Umbilical cord (tissue), 2 donors: ENCODE measurements around the gene CLEC4G. TPM values are rescaled to one million over a fixed set of nuclear protein-coding genes. Genes with fewer than 3 reads are reported as not detected.

ENCODE experiments used
- DNase-seq: peaks from one replicate; pipeline ENCODE4 v3.0.0-alpha.2; 2015; ENCODE audit warnings: low spot score
- total RNA-seq: library from RNA; depleted of rRNA; stranded (reverse); fragments of >200 nt; gene quantifications from one replicate; pipeline ENCODE4 v1.2.3, GENCODE V29; 2014; ENCODE audit warnings: low replicate concordance; ENCODE audit not compliant: insufficient read depth

CLEC4G gene
- total RNA-seq, 1 donor from 2014 or later = 1.2 TPM

GRCh38 chr19:7729831-7730285 lies 2.1 kb downstream of the CLEC4G start:
- DNase-seq = no peak

GRCh38 chr19:7729211-7729610 lies 2.7 kb downstream of the CLEC4G start:
- DNase-seq = no peak

- no peak for DNase-seq
These were observed 6.1 kb downstream of the CLEC4G start for GRCh38 chr19:7725791-7726190.

GRCh38 chr19:7722231-7722651 lies 9.7 kb downstream of the CLEC4G start:
- no peak for DNase-seq

DNA sequence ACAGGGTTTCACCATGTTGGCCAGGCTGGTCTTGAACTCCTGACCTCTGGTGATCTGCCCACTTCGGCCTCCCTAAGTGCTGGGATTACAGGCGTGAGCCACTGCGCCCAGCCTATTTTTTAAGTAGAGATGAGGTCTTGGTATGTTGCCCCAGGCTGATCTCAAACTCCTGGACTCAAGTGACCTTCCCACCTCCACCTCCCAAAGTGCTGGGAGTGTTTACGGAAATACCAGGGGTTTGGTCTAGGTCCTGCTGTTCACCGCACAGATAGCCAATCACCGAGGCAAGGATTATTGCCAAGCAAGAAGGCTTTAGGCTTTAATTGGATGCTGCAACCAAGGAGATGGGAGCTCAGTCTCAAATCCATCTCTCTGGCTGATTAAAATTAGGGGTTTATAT lies 11.6 kb downstream of the CLEC4G start:
- DNase-seq = no peak

- no peak for DNase-seq
These were observed 13.2 kb downstream of the CLEC4G start for GRCh38 chr19:7718668-7719067.

DNA sequence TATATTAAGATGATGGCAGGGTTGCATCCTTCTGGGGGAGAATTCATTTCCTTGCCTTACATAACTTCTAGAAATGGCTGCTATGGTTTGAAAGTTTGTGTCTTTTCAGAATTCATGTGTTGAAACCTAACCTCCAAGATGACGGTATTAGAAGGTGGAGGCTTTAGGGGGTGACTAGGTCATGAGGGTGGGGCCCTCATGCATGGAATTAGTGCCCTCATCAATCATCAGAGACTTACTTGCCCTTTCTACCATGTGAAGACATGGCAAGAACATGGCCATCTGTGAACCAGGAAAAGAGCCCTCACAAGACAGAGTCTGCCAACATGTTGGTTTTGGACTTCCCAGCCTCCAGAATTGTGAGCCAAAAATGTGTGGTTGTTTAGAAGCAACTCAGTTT lies 15.1 kb downstream of the CLEC4G start:
- no peak for DNase-seq

GRCh38 chr19:7715671-7716070 lies 16.2 kb downstream of the CLEC4G start:
- DNase-seq = no peak

DNA sequence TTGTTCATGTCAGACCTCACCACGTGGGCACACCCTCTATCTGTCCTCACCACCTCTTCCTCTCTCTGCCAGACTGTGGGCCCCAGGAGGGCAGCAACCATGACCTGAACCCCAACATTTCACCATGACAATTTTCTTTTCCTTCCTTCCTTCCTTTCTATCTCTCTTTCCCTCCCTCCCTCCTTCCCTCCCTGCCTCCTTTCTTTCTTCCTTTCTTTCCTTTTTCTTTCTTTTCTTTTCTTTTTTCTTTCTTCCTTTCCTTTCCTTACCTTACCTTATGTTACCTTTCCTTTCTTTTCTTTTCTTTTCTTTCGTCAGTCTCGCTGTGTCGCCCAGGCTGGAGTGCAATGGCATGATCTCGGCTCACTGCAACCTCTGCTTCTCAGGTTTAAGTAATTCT lies 21.3 kb downstream of the CLEC4G start:
- DNase-seq = no peak

DNA sequence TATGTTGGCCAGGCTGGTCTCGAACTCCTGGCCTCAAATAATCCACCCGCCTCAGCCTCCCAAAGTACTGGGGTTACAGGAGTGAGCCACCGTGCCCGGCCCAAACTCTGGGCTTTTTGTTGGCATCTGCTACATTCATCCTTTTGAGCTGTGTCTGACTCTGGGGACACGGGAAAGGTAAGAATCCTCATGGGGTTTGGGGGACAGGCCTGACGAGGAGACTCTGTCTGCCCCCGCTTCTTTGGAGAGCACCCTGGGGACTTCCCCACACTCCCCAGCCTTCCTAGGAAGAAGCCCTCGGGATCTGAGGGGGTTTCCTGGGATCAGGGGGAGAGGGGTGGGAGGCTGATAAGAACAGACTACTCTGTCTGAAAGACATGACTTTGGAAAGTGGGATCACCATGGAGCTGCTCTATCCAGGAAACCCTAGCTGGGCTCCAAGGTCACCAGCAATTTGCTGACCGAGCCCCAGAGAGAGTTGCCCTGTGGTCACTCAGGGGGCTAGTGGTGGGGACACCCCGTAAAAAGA lies 21.9 kb downstream of the CLEC4G start:
- no peak for DNase-seq

- no peak for DNase-seq
These were observed 24.9 kb downstream of the CLEC4G start for GRCh38 chr19:7706955-7707456.

DNA sequence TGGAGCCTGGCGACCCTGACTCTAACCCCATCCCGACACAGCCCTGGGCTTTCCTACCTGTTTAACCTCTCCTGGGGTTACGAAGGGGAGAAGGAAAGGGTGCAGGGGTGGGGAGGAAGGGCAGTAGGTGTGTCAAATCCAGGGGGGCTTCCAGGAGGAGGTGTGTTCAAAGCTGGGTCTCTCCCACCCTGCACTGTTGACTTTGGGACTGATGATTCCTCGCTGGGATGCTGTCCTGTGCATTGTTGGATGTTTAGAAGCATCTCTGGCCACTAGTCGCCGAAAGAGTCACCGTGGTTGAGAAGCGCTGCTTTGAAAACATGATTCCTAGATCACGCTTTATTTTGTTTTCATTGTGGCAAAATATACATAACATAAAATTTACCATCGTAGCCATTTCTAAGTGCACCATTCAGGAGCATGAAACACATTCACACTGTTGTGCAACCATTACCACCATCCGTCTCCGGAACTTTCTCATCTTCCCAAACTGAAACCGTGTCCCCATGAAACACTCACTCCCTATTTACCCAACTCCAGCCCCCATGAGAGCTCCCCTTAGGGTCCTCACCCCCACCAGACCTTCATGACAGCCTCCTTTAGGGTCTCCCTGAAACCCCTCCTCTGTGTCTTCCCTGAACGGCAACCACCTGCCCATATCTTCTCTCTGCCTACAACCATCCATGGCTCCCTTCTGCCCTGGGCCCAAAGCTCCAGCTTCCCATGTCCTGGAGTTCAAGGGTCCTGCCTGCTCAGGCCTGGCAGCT lies 25.5 kb downstream of the CLEC4G start:
- no peak for DNase-seq

DNA sequence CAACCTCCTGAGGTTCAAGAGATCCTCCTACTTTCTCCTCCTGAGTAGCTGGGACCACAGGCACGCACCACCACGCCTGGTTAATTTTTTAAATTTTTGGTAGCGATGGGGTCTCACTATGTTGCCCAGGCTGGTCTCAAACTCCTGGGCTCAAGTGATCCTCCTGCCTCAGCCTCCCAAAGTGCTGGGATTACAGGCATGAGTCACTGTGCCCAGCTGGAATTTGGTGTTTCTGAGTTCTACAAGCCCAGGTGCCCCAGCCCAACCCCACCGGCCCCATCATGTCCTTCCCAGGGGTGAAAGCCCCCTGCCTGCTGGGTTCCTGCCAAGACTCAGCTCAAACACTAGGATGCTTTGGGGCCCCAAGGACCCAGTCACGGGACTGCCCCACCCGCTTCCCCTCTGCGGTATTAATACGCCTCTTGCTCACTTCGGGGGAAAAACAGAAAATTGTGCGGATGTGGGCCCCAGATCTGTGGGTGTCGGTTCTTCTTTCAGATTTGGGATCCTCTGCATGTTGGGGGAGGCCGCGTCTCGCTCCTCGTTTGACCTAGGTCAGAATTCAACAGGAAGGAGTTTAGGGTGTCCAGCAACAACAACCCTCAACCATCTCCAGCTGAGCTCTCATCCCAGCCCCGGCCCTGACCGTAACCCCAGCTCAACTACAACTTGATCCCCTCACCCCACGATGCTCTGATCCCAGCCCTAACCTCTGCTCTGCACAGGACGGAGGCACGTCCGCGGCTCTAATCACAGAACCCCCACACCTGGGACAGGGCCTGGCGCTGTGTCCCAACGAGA lies 26.3 kb downstream of the CLEC4G start:
- peak; percentile 10 for DNase-seq

DNA sequence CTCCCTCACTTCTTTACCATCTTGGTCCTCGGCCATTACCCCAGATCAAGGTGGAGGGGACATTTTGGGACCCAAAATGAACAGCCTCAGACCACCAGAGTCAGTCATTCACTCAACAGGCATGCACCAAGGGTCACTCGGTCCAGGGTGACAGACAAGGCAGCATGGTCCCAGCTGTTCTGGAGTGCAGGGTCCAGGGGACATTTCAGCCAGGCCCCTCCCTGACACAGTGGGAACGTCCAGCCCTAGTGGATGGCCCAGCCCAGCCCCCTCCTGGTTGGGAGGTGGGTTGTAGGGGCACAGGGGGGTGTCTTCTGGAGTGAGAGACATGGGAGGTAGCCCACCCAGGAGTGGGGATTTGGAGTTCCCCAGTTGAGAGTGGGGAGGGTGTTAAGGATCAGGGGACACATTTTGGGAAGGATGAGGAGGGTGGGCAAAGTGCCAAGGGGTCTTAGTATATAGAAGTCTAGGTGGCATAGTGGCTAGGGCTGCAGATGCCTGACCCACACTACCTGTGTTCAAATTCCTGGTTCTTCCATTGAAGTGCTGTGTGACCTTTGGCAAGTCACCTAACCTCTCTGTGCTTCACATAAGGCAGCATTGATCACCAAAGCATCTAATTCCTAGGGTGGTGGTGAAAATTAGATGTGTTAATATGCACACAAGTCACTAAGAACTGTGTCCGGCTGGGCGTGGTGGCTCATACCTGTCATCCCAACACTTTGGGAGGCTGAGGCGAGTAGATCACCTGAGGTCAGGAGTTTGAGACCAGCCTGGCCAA lies 27.4 kb downstream of the CLEC4G start:
- DNase-seq = no peak

DNA sequence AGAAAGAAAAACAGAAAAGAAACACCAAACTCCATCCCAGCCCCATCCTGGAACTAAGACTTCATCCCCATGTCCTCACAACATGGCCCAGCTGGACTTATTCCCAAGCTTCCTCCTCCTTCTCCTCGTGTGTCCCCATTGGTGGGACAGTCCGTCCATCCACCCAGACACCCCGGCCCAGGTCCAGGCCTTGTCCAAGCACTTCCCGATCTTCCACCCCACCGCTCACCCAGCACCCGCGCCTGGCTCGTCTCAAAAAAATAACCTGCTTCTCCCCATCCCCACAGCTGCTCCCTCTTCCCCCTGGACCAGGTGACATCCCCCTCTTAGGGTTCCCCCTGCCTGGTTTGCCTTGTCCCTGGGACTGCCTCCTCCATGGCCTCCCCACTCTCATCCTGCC lies 28.6 kb downstream of the CLEC4G start:
- no peak for DNase-seq

DNA sequence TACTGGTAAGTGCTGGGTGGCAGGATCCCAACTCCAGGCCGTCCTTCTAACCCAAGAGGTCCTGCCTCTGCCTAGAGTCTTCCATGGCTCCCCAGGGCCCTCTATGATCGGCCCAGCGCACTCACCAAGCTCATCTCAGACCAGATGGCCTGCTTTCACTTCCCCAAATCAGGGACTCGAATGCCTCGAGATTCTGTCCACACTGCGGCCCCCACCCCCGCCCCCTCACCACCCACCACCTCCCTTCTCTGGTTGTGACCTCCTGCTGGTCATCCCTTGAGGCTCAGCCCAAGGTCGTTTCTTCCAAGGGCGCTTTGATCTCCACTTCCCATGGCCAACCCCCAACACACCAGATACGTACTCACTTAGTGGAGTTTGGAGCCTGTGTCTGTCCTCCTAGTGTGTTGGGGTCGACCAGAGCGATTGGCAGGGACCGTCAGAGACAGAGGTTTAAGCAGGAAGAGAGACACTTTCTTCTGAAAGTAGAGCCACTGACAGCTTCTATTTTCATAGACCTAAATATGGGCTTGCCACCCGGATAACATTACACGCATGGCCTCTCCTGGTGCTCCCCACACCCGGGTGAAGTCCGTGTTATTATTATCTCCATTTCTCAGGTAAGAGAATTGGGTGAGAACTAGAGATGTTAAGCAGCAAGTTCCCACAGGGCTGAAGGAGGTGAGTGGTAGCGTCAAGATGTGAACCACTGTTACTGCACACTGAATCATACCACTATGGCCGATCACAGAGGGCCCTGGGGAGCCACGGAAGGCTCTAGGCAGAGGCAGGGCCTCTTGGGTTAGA lies 30.1 kb downstream of the CLEC4G start, which contains the start of gene FCER2:
FCER2 (minus strand) TSS at position 478 of the 804 bp plus-strand sequence. CDS start 2,371 bp downstream, outside the sequence.
- no peak for DNase-seq

DNA sequence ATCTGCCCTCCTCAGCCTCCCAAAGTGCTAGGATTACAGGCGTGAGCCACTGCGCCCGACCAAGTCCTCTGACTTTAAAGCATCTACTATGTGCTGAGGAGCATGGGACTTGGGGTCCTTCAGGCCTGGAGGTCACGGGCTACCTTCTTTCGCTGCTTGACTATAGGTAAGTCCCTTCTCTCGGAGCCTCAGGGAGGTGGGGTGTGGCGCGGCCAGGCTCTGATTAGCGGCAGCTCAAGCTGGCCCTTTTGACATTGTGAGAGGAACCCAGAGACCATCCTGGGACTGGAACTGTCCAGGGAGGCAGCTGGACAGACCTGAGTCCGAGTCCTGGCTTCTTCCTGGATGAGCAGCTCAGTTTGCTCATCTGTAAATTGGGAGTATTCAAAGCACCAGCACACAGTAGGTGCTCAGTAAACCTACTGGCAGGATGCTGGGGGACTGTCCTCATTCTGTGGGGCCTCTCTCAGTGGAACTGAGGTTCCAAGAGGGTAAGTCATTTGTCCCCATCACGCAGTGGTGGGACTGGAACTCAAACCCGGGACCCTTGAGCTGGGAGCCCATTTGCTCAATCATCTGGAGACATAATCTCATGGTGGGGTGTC lies 30.8 kb downstream of the CLEC4G start:
- no peak for DNase-seq

- DNase-seq = no peak
These were observed 32.2 kb downstream of the CLEC4G start for GRCh38 chr19:7699417-7700401.

DNA sequence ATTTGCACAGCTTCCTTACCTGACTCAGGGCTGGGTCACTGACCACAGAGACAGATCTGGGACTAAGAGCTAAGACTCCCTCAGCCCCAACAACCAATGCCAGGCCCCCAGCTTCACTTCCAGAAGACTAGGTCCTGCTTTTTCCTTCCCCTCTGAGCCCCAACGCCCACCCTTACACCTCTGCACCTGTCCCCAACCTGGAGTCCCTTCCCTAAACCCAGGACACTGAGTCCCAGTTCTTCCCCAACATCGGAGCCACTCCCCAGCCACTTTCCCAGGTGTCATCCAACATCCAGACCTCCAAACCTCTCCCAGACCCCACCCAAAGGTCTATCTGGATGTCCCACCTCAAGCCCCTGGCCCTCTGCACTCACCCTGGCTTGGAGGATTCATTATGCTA lies 32.9 kb downstream of the CLEC4G start:
- DNase-seq = no peak
